Smooth muscle cell (in vitro differentiated cells): Measurements from ENCODE around the gene TRAF3. TPM values are rescaled to one million over a fixed set of nuclear protein-coding genes. Genes with fewer than 3 reads are reported as not detected.

Experiments used
- DNase-seq: peaks from one replicate; lab custom pipeline; 2025; ENCODE audit not compliant: unreplicated experiment; lab: John Stamatoyannopoulos, UW
- H2AFZ ChIP-seq: fragments of 200-600 bp; sonication (generic); 2 replicates; pipeline ENCODE4 v1.6.0; 2016; ENCODE audit warnings: antibody characterized with exemption, low read depth, mild to moderate bottlenecking
- H3F3A ChIP-seq: fragments of 200-600 bp; sonication (generic); 2 replicates; pipeline ENCODE4 v1.6.0; 2017; ENCODE audit warnings: antibody characterized with exemption, low read depth
- H3K27ac ChIP-seq: fragments of 200-600 bp; sonication (generic); 2 replicates; pipeline ENCODE4 v1.5.1; 2016; ENCODE audit warnings: low read depth, mild to moderate bottlenecking
- H3K27me3 ChIP-seq: fragments of 200-600 bp; sonication (generic); 2 replicates; pipeline ENCODE4 v1.6.1; 2016; ENCODE audit warnings: low read depth, mild to moderate bottlenecking
- H3K36me3 ChIP-seq: fragments of 200-600 bp; sonication (generic); 2 replicates; pipeline ENCODE4 v1.5.1; 2016; ENCODE audit warnings: low read depth
- H3K4me1 ChIP-seq: fragments of 200-600 bp; sonication (generic); 2 replicates; pipeline ENCODE4 v1.5.1; 2016; ENCODE audit warnings: low read depth
- H3K4me2 ChIP-seq: fragments of 200-600 bp; sonication (generic); 2 replicates; pipeline ENCODE4 v1.6.0; 2016; ENCODE audit warnings: mild to moderate bottlenecking
- H3K4me3 ChIP-seq: fragments of 200-600 bp; sonication (generic); 2 replicates; pipeline ENCODE4 v1.5.1; 2016; ENCODE audit warnings: mild to moderate bottlenecking
- H3K79me2 ChIP-seq: fragments of 200-600 bp; sonication (generic); 2 replicates; pipeline ENCODE4 v1.6.0; 2016; ENCODE audit warnings: low read depth, mild to moderate bottlenecking
- H3K9ac ChIP-seq: fragments of 200-600 bp; sonication (generic); 2 replicates; pipeline ENCODE4 v1.6.0; 2016; ENCODE audit warnings: low read depth
- H3K9me3 ChIP-seq: fragments of 200-600 bp; sonication (generic); replicated peaks from 2 replicates; pipeline ENCODE4 v1.5.1; 2016; ENCODE audit warnings: low read depth
- H4K20me1 ChIP-seq: fragments of 200-600 bp; sonication (generic); 2 replicates; pipeline ENCODE4 v1.6.0; 2016; ENCODE audit warnings: low read depth
- WGBS: methylation state at CpG from one replicate; pipeline ENCODE4 v1.1.7; 2016; ENCODE audit warnings: low lambda C conversion rate; 5-methylcytosine and 5-hydroxymethylcytosine counted together
- polyA plus RNA-seq: library from polyadenylated mRNA; unstranded; fragments of >200 nt; fragmentation: Nextera tagmentation; extraction: Ambion mirVana; gene quantifications from 2 replicates; pipeline ENCODE4 v1.2.1, GENCODE V29; 2016
- total RNA-seq: library from RNA; depleted of rRNA; stranded (reverse); fragments of >200 nt; gene quantifications from 2 replicates; pipeline ENCODE4 v1.2.3, GENCODE V29; 2014
- TF ChIP-seq, protein P1 (sequence below): fragments of 200-600 bp; sonication (generic); IDR thresholded peaks from 2 replicates; pipeline ENCODE4 v1.5.1; 2017; ENCODE audit warnings: borderline replicate concordance, mild to moderate bottlenecking, antibody characterized with exemption; ENCODE audit not compliant: insufficient read depth, poor library complexity, severe bottlenecking

The TRAF3 gene
- total and polyA plus RNA-seq, 2 experiments from 2014 or later, result 9.4 to 24.6 TPM

DNA sequence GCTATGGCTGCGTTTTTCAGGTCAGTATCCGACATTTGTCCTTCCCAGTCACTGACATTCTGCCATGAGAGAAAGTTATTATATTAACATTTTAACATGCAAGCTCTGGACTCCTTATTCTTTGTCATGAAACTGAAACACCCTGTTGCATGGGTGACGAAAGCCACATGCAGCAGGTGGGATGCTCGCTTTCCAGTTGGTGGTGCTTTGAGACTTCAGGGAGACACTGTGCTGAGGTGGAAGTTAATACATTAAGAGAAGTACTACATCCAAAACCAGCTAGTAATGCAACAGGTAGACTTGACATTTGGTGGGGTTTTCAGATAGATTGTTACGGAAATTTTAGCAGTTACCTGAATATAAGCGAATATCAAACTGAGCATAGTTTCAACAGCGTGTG lies 112.4 kb downstream of the TRAF3 start:
- H3K9me3 ChIP-seq, result no peaks in the 10 kb centered on the region
- no peaks in the 10 kb centered on the region for H3K36me3 ChIP-seq
- TF ChIP-seq, protein P1, sequence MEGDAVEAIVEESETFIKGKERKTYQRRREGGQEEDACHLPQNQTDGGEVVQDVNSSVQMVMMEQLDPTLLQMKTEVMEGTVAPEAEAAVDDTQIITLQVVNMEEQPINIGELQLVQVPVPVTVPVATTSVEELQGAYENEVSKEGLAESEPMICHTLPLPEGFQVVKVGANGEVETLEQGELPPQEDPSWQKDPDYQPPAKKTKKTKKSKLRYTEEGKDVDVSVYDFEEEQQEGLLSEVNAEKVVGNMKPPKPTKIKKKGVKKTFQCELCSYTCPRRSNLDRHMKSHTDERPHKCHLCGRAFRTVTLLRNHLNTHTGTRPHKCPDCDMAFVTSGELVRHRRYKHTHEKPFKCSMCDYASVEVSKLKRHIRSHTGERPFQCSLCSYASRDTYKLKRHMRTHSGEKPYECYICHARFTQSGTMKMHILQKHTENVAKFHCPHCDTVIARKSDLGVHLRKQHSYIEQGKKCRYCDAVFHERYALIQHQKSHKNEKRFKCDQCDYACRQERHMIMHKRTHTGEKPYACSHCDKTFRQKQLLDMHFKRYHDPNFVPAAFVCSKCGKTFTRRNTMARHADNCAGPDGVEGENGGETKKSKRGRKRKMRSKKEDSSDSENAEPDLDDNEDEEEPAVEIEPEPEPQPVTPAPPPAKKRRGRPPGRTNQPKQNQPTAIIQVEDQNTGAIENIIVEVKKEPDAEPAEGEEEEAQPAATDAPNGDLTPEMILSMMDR, result no peak
- H3K4me1 ChIP-seq, result peaks cover 3% of the 10 kb centered on the region
- H3K4me2 ChIP-seq, result no peak overlapping the region
- no peak overlapping the region for H2AFZ ChIP-seq
- no peak overlapping the region for H3K4me3 ChIP-seq
- WGBS, result 98% methylated on average over 7 of the region's 7 CpGs
- H3K79me2 ChIP-seq, result no peaks in the 10 kb centered on the region
- H3K27ac ChIP-seq, result no peak overlapping the region
- H3K27me3 ChIP-seq, result no peaks in the 10 kb centered on the region
- H4K20me1 ChIP-seq, result peaks cover 32% of the 10 kb centered on the region
- H3F3A ChIP-seq, result peaks cover 6% of the 10 kb centered on the region
- H3K9ac ChIP-seq, result no peak overlapping the region
- DNase-seq, result no peak

DNA sequence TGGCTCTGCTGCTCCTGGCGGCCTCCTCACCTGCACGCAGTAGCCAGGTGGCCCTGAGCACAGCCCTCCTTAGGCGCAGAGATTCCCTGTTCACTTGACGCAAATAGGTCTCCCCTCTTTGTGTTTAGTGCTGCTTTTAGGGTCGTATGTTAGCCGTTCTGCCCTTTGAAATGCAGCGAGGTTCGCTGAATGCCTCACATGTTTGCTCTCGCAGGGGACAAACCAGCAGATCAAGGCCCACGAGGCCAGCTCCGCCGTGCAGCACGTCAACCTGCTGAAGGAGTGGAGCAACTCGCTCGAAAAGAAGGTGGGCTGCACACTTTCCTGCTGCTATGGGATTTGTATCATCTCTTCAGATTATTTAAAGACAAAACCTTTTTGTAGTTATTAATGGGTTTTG lies 113.9 kb downstream of the TRAF3 start:
- H3K4me3 ChIP-seq, result no peak overlapping the region

DNA sequence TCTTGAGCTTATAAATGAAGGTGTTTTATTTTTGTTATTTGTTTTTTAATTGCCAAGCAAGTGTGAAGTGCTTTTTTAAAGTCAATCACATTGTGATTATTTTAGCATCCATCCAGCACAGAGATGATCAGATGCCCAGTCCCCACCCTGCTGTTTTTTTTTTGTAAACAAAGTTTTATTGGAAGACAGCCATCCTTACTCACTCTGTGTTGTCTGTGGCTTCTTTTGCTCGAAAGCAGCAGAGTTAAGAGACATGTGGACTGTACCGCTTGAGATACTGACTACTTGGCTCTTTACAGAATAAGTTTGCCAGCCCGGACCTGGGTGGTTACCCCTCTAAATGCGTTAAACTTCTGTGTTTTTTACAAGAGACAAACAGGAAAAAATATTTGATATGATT lies 114.3 kb downstream of the TRAF3 start:
- H3K27ac ChIP-seq, result no peak overlapping the region
- no peak overlapping the region for H2AFZ ChIP-seq
- H3K79me2 ChIP-seq, result no peaks in the 10 kb centered on the region
- H3K4me2 ChIP-seq, result no peak overlapping the region
- H3K4me1 ChIP-seq, result peaks cover 3% of the 10 kb centered on the region
- 61% methylated on average over 4 of the region's 4 CpGs for WGBS
- H3K27me3 ChIP-seq, result no peaks in the 10 kb centered on the region
- peaks cover 33% of the 10 kb centered on the region for H4K20me1 ChIP-seq
- no peak for DNase-seq
- H3K36me3 ChIP-seq, result no peaks in the 10 kb centered on the region
- H3K9me3 ChIP-seq, result no peaks in the 10 kb centered on the region
- no peak overlapping the region for H3K4me3 ChIP-seq
- peaks cover 6% of the 10 kb centered on the region for H3F3A ChIP-seq
- no peak overlapping the region for H3K9ac ChIP-seq
- TF ChIP-seq, protein P1, result no peak

More for the DNA sequence above, 113.9 kb downstream of the TRAF3 start:
- no peaks in the 10 kb centered on the region for H3K36me3 ChIP-seq
- DNase-seq, result no peak
- TF ChIP-seq, protein P1, result no peak
- no peak overlapping the region for H2AFZ ChIP-seq
- no peak overlapping the region for H3K4me2 ChIP-seq
- H3K27ac ChIP-seq, result no peak overlapping the region
- 95% methylated on average over 15 of the region's 15 CpGs for WGBS
- H3K79me2 ChIP-seq, result no peaks in the 10 kb centered on the region
- peaks cover 6% of the 10 kb centered on the region for H3F3A ChIP-seq
- H4K20me1 ChIP-seq, result peaks cover 33% of the 10 kb centered on the region
- no peak overlapping the region for H3K9ac ChIP-seq
- H3K4me1 ChIP-seq, result peaks cover 3% of the 10 kb centered on the region
- H3K27me3 ChIP-seq, result no peaks in the 10 kb centered on the region
- no peaks in the 10 kb centered on the region for H3K9me3 ChIP-seq

DNA sequence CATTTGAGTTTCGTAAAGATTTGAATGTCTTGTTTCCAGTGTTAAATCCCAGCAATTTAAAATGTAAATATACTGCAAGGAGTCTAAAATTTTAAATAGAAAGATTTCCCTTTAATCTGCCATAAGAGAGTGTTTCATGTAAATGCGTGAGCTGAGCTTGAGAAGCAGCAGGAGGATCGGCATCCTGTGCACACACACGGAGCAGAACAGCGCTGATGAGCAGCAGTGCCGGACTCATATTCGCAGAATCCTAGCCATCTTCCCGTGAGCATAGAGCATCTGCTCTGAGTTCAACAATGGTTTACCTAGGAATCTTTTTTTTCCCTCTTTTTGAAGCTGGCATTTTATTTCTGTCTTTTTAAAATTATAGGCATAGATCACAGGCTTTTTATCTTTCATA lies 115.4 kb downstream of the TRAF3 start:
- H4K20me1 ChIP-seq, result peaks cover 37% of the 10 kb centered on the region
- H2AFZ ChIP-seq, result no peak overlapping the region
- H3K36me3 ChIP-seq, result no peaks in the 10 kb centered on the region
- H3K4me3 ChIP-seq, result no peak overlapping the region
- H3K9ac ChIP-seq, result no peak overlapping the region
- no peak overlapping the region for H3K27ac ChIP-seq
- no peaks in the 10 kb centered on the region for H3K79me2 ChIP-seq
- H3K27me3 ChIP-seq, result no peaks in the 10 kb centered on the region
- no peaks in the 10 kb centered on the region for H3K9me3 ChIP-seq
- peaks cover 3% of the 10 kb centered on the region for H3K4me1 ChIP-seq
- H3F3A ChIP-seq, result peaks cover 6% of the 10 kb centered on the region
- no peak for DNase-seq
- 92% methylated on average over 8 of the region's 8 CpGs for WGBS
- TF ChIP-seq, protein P1, result no peak
- no peak overlapping the region for H3K4me2 ChIP-seq
